ENCODE data around the gene TPSAB1. TPM values are rescaled to one million over a fixed set of nuclear protein-coding genes. Genes with fewer than 3 reads are reported as not detected.

TPSAB1 gene
- total RNA-seq, 4 donors from 2014 or later: 4.3 to 8.6 (median 6.5) TPM

DNA sequence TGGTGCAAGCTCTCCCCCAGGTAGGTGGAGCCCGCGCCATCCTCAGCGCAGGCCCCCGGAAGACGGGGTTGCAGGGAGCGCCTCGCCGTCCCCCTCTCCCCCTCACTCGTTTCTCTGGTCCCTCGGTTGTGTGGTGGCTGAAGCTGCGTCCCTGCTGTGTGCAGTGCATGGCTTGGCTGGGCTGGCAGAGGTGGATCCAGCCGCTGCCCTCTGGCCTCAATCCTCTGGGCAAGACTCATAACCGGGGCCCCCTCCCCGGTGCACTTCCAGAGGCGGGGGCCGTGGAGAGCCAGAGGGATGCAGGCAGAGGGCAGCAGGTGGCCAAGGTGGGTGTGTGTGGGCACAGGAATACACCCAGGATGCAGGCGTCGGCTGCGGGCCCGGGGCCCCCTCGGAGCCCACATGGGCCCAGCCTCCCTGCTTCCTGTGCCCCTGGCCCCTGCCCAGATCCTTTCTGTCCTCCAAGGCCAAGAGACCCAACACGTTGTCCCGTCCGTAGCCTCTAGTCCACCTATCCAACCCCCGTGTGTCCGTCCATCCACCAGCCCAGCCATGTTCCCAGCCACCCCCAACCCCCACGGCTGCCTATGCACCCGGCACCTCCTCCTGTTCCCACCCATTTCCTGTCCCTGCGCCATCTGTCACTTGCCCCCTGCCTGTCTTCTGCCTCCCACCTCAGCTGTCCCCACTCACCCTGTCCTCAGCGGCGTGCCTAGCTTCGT is 24.8 kb upstream of the TPSAB1 start:
- intact Hi-C loops (cut with DNase I): no loop called here

DNA sequence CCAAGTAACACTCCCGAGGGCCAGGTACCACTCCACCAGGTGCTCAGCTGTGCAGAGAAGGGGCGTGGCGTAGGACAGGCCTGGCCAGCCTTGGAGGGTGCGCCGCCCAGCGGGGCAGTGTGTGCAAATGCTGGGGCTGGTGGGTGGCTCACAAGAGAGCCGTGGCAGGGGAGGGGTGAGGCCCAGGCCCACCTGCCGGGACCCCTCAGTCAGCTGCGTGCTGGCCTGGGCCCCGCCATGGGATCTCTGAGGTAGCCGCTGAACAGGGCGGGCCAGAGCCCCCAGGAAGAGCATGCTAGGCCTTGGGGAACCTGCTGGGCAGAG is 24.2 kb upstream of the TPSAB1 start:
- Histone ChIP-seq H3K9me3 (no peaks in the 10 kb centered on the region), H3K4me1 (no peaks in the 10 kb centered on the region), H3K27me3 (no peaks in the 10 kb centered on the region), H3K27ac (no peak overlapping the region), H3K4me3 (replicated peaks in 1 of 3) (no peak overlapping the region), H3K36me3 (no peaks in the 10 kb centered on the region)
- peak; percentile 69 to 71 for DNase-seq
- intact Hi-C loops (cut with DNase I): no loop called here
- 31 to 47% methylated on average over 5 to 6 of the region's 12 CpGs for WGBS, 2 donors
- TF ChIP-seq POLR2A (IDR thresholded peaks at IDR 0.05) (no peak), CTCF (IDR thresholded peaks at IDR 0.05) (peak in 1 of 6 experiments; percentile 26)

More for the DNA sequence above, 24.8 kb upstream of the TPSAB1 start:
- H3K4me3 ChIP-seq (replicated peaks in 1 of 3): no peak overlapping the region
- H3K27ac ChIP-seq: no peak overlapping the region
- DNase-seq: no peak
- no peak for TF ChIP-seq CTCF (IDR thresholded peaks at IDR 0.05)
- TF ChIP-seq POLR2A (IDR thresholded peaks at IDR 0.05): no peak
- no peaks in the 10 kb centered on the region for H3K27me3 ChIP-seq
- WGBS, 2 donors: 65 to 74% methylated on average over 21 to 26 of the region's 32 CpGs
- H3K9me3 ChIP-seq: no peaks in the 10 kb centered on the region
- no peaks in the 10 kb centered on the region for H3K36me3 ChIP-seq
- H3K4me1 ChIP-seq: no peaks in the 10 kb centered on the region

DNA sequence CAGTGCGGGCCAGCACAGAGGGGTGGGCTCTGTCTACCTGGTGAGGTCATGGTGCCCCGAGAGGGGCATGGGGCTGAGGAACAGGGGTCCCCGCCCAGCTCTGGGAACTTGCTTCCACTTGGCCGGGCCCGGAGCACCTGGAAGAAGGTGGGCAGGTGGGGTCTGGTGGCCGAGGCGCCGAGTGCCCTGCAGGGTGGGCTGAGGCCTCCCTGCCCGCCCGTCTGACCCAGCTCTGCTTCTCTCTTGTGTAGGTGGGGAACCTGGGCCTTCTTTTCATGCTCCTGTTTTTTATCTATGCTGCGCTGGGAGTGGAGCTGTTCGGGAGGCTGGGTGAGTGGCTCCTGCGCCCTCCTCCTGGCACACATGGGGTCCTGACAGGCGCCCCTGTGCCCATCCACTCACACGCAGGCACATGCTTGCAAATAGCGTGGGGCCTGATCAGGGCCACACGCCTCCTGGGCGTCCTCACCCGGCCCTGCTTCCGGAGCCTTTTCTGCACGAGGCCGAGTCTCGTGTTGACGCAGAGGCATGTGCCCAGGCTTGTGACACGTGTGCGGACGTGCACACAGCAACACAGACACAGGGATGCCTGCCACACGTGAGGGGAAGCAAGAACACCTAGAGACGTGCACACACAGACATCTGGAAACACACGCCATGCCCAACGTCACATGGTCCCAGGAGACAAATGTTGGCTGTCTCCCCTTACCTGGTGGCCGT is 23.7 kb upstream of the TPSAB1 start:
- Histone ChIP-seq H3K27me3 (no peaks in the 10 kb centered on the region), H3K4me3 (replicated peaks in 1 of 3) (no peak overlapping the region), H3K27ac (no peak overlapping the region), H3K4me1 (no peaks in the 10 kb centered on the region), H3K9me3 (no peaks in the 10 kb centered on the region), H3K36me3 (no peaks in the 10 kb centered on the region)
- intact Hi-C loops (cut with DNase I): no loop called here
- TF ChIP-seq CTCF (IDR thresholded peaks at IDR 0.05) (no peak), POLR2A (IDR thresholded peaks at IDR 0.05) (no peak)
- no peak for DNase-seq
- 84 to 94% methylated on average over 22 to 31 of the region's 32 CpGs for WGBS, 2 donors

GRCh38 chr16:1217526-1217925 is 23.0 kb upstream of the TPSAB1 start:
- intact Hi-C loops (cut with DNase I): no loop called here
- no peaks in the 10 kb centered on the region for H3K27me3 ChIP-seq
- WGBS, 2 donors: 92 to 96% methylated on average over 5 to 18 of the region's 24 CpGs
- no peaks in the 10 kb centered on the region for H3K4me1 ChIP-seq
- no peak overlapping the region for H3K27ac ChIP-seq
- H3K36me3 ChIP-seq: no peaks in the 10 kb centered on the region
- H3K4me3 ChIP-seq (replicated peaks in 1 of 3): no peak overlapping the region
- TF ChIP-seq CTCF (IDR thresholded peaks at IDR 0.05): no peak
- TF ChIP-seq POLR2A (IDR thresholded peaks at IDR 0.05): no peak
- DNase-seq: no peak
- no peaks in the 10 kb centered on the region for H3K9me3 ChIP-seq

All from thyroid gland (tissue), 4 donors.